ENCODE measurements around the gene CBR3. TPM values are rescaled to one million over a fixed set of nuclear protein-coding genes. Genes with fewer than 3 reads are reported as not detected.
A peak's percentile ranks its signal among the peaks of the same experiment; 100 is the strongest.

Gene CBR3
- total and polyA plus RNA-seq, 2 of the 13 experiments (the other 11 are each of a cell fraction or from before 2014, with no cell fraction given): not detected

GRCh38 chr21:36149788-36150711, 15.2 kb downstream of the CBR3 start:
- H4K20me1 ChIP-seq (ENCODE audit: insufficient read depth, low read length): no peaks in the 10 kb centered on the region
- peak; percentile 67 for ATAC-seq
- no peak for FAIRE-seq
- no peak for DNase-seq (ENCODE audit: low spot score)
- peak overlapping the region; percentile 53 for H3K4me2 ChIP-seq (ENCODE audit: low read depth, low read length)
- in situ Hi-C loops (cut with HindIII; ENCODE audit: extremely low pct_ligation_motif_present, low pct_unique_long_range_greater_than_20kb) (loop anchor here (5.0 kb wide), 1 partner anchor 182 kb away; no protein-coding TSS in a partner anchor), intact Hi-C loops (cut with micrococcal nuclease; ENCODE audit: unreplicated experiment) (no loop called here)
- CTCF ChIA-PET (ENCODE audit: low intra/inter-chr PET ratio, low total read pairs): interaction anchor here (1.3 kb wide), 1 partner anchor 60 kb away, joined by 4 read pairs; no protein-coding TSS in a partner anchor
- no TSS peak for BruUV-seq (replicated peaks)
- no peak overlapping the region for H3K4me3 ChIP-seq (replicated peaks in 1 of 3; ENCODE audit: insufficient read depth in 1 of 3, low read depth in 2 of 3, low read length in 3 of 3)
- 5% methylated on average over 4 of the region's 7 CpGs for WGBS (ENCODE audit: low lambda C conversion rate)
- POLR2A ChIA-PET: no interaction called here
- H3K9me3 ChIP-seq (ENCODE audit: low read length): no peaks in the 10 kb centered on the region
- no peaks in the 10 kb centered on the region for H3K27me3 ChIP-seq (ENCODE audit: control insufficient read depth in 1 of 2, insufficient read depth in 2 of 2, low read length in 2 of 2)
- H3K79me2 ChIP-seq (ENCODE audit: insufficient read depth, low read length): no peaks in the 10 kb centered on the region
- H3K9ac ChIP-seq (ENCODE audit: insufficient read depth, low read depth, low read length): no peak overlapping the region
- H3K36me3 ChIP-seq (replicated peaks in 1 of 2; ENCODE audit: control insufficient read depth in 1 of 2, insufficient read depth in 2 of 2, low read length in 2 of 2): no peaks in the 10 kb centered on the region
- no peak overlapping the region for H2AFZ ChIP-seq (ENCODE audit: low read length)
- H3K27ac ChIP-seq (ENCODE audit: extremely low read length, insufficient read depth, low read length): peak overlapping the region; percentile 45
- peaks cover 19% of the 10 kb centered on the region for H3K4me1 ChIP-seq (ENCODE audit: insufficient read depth, low read length)
- TF ChIP-seq USF2 (IDR thresholded peaks at IDR 0.05; ENCODE audit: low read depth, low read length) (no peak), USF2 (CRISPR knock-in tag; IDR thresholded peaks at IDR 0.05; ENCODE audit: borderline replicate concordance) (no peak), HNRNPUL1 (IDR thresholded peaks at IDR 0.05; ENCODE audit: low read depth, low read length) (no peak), ARID2 (CRISPR knock-in tag; IDR thresholded peaks at IDR 0.05; ENCODE audit: borderline replicate concordance) (no peak), PBX2 (CRISPR knock-in tag; IDR thresholded peaks at IDR 0.05) (peak; percentile 64; the same call in 1 of the 2 replicates), ATF2 (CRISPR knock-in tag; IDR thresholded peaks at IDR 0.05) (no peak), ZBTB46 (CRISPR knock-in tag; IDR thresholded peaks at IDR 0.05; ENCODE audit: borderline replicate concordance) (no peak), CTCF (CRISPR knock-in tag; IDR thresholded peaks at IDR 0.05) (no peak), HMGA1 (CRISPR knock-in tag; conservative IDR thresholded peaks at IDR 0.05) (no peak), ZNF362 (CRISPR knock-in tag; IDR thresholded peaks at IDR 0.05; ENCODE audit: borderline replicate concordance) (peak; percentile 42; the same call in 1 of the 2 replicates), ZNF607 (CRISPR knock-in tag; IDR thresholded peaks at IDR 0.05; ENCODE audit: borderline replicate concordance) (no peak)
